Caco-2 (cell line): ENCODE data around the gene PDLIM1. TPM values are rescaled to one million over a fixed set of nuclear protein-coding genes. Genes with fewer than 3 reads are reported as not detected.

Experiments used
- BruUV-seq: library from RNA; stranded (reverse); fragments of 400-500 nt; replicated peaks from 2 replicates; lab custom pipeline; 2021; lab: Mats Ljungman, UMichigan
- CTCF ChIA-PET: fragments of 300-600 bp; sonication (Branson Sonifier 250); formaldehyde crosslinking; loops from one replicate; lab custom pipeline; 2022; ENCODE audit warnings: antibody characterized with exemption; lab: Charles Lee
- POLR2A ChIA-PET: fragments of 300-600 bp; sonication (Branson Sonifier 250); formaldehyde crosslinking; loops from one replicate; lab custom pipeline; 2022; ENCODE audit warnings: antibody characterized with exemption; lab: Charles Lee
- DNase-seq, 2 experiments: peaks; one replicate each; pipeline versions ENCODE4 v3.0.0 to v3.0.0-alpha.2; 2020 to 2022
- H3K27me3 ChIP-seq: replicated peaks from 2 replicates; pipeline ENCODE4 v1.6.0; 2011; ENCODE audit warnings: low read length; ENCODE audit not compliant: control insufficient read depth, insufficient read depth
- H3K36me3 ChIP-seq: 2 replicates; pipeline ENCODE4 v1.5.1; 2011; ENCODE audit warnings: low read length; ENCODE audit not compliant: control insufficient read depth, insufficient read depth
- H3K4me1 ChIP-seq: fragments of 250-450 bp; sonication (Bioruptor Pico); 2 replicates; pipeline ENCODE4 v1.5.1; 2020; ENCODE audit warnings: mild to moderate bottlenecking
- H3K4me3 ChIP-seq: 2 replicates; pipeline ENCODE4 v1.5.1; 2011; ENCODE audit warnings: low read depth, mild to moderate bottlenecking, control low read depth, low read length
- H3K9me3 ChIP-seq: fragments of 250-450 bp; sonication (Bioruptor Pico); 2 replicates; pipeline ENCODE4 v1.5.1; 2020; ENCODE audit warnings: mild to moderate bottlenecking, moderate library complexity
- H3K27ac Mint-ChIP-seq: one replicate; pipeline ENCODE4 v1.8.0; 2022; ENCODE audit warnings: mixed read lengths; ENCODE audit not compliant: unreplicated experiment
- H3K27me3 Mint-ChIP-seq: one replicate; pipeline ENCODE4 v1.8.0; 2022; ENCODE audit warnings: mixed read lengths; ENCODE audit not compliant: insufficient read depth, unreplicated experiment
- H3K36me3 Mint-ChIP-seq: one replicate; pipeline ENCODE4 v1.8.0; 2022; ENCODE audit warnings: mild to moderate bottlenecking, mixed read lengths; ENCODE audit not compliant: insufficient read depth, unreplicated experiment
- H3K4me1 Mint-ChIP-seq: one replicate; pipeline ENCODE4 v1.8.0; 2022; ENCODE audit warnings: low read depth, mixed read lengths; ENCODE audit not compliant: unreplicated experiment
- H3K4me3 Mint-ChIP-seq: one replicate; pipeline ENCODE4 v1.8.0; 2022; ENCODE audit warnings: mild to moderate bottlenecking, moderate library complexity, mixed read lengths; ENCODE audit not compliant: unreplicated experiment
- H3K9me3 Mint-ChIP-seq: one replicate; pipeline ENCODE4 v1.8.0; 2022; ENCODE audit warnings: mixed read lengths; ENCODE audit not compliant: unreplicated experiment
- intact Hi-C: fragments of 100-400 bp; cut with micrococcal nuclease; formaldehyde crosslinking; loops from one replicate; pipeline ENCODE4 v1.10.0; 2022; ENCODE audit not compliant: unreplicated experiment
- total RNA-seq: library from RNA; stranded (reverse); gene quantifications from 2 replicates; pipeline ENCODE4 v1.2.3, GENCODE V29; 2022
- TF ChIP-seq, protein P1 (sequence below), 2 experiments: fragments of 200-600 bp in 1 of 2; IDR thresholded peaks; 1 replicate in 1 of 2; 2 replicates in 1 of 2; pipeline versions ENCODE4 v1.5.1 to v1.8.0; 2011 to 2022; ENCODE audit warnings: antibody characterized with exemption in 1 of 2, control low read depth in 1 of 2, inconsistent platforms in 1 of 2, low read depth in 1 of 2, low read length in 1 of 2, mild to moderate bottlenecking in 1 of 2, moderate library complexity in 1 of 2; ENCODE audit not compliant: insufficient read depth in 1 of 2, severe bottlenecking in 1 of 2, unreplicated experiment in 1 of 2

PDLIM1 gene
- total RNA-seq, 1 experiment from 2014 or later: 506 TPM

DNA sequence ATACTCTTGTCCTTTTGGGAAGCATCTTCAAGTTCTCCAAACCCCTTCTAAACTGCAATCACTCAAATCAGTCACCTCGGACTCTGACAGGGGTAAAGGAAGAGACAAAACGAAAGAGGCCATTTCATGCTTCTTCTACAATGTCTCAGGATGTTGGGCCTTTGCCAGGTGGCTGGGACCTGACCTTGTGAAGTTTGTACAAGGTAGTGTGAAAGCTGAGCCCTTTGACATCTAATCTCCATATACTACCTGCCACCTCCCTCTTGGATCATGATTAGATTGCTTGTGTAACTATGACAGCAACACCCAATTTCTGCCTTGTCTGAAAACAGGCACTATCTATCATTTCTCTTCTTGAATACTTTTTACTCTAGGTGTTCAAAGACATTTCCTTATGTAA, 35.1 kb upstream of the PDLIM1 start:
- BruUV-seq: no TSS peak
- no peak for DNase-seq
- Histone ChIP-seq H3K4me3 (no peak overlapping the region), H3K36me3 (peaks cover 2% of the 10 kb centered on the region; the same call in 1 of the 2 replicates), H3K4me1 (peaks cover 23% of the 10 kb centered on the region), H3K9me3 (no peaks in the 10 kb centered on the region), H3K27me3 (no peaks in the 10 kb centered on the region)
- H3K27me3 Mint-ChIP-seq: no peaks in the 10 kb centered on the region
- POLR2A ChIA-PET: no interaction called here
- H3K4me3 Mint-ChIP-seq: no peak overlapping the region
- no peak overlapping the region for H3K27ac Mint-ChIP-seq
- H3K9me3 Mint-ChIP-seq: no peaks in the 10 kb centered on the region
- CTCF ChIA-PET: no interaction called here
- intact Hi-C loops: no loop called here
- TF ChIP-seq, protein P1, sequence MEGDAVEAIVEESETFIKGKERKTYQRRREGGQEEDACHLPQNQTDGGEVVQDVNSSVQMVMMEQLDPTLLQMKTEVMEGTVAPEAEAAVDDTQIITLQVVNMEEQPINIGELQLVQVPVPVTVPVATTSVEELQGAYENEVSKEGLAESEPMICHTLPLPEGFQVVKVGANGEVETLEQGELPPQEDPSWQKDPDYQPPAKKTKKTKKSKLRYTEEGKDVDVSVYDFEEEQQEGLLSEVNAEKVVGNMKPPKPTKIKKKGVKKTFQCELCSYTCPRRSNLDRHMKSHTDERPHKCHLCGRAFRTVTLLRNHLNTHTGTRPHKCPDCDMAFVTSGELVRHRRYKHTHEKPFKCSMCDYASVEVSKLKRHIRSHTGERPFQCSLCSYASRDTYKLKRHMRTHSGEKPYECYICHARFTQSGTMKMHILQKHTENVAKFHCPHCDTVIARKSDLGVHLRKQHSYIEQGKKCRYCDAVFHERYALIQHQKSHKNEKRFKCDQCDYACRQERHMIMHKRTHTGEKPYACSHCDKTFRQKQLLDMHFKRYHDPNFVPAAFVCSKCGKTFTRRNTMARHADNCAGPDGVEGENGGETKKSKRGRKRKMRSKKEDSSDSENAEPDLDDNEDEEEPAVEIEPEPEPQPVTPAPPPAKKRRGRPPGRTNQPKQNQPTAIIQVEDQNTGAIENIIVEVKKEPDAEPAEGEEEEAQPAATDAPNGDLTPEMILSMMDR (IDR thresholded peaks at IDR 0.05; ENCODE audit: insufficient read depth in 1 of 2, low read depth in 1 of 2, low read length in 1 of 2, severe bottlenecking in 1 of 2, unreplicated experiment in 1 of 2): no peak
- H3K36me3 Mint-ChIP-seq: peaks cover 22% of the 10 kb centered on the region
- H3K4me1 Mint-ChIP-seq: peaks cover 12% of the 10 kb centered on the region

DNA sequence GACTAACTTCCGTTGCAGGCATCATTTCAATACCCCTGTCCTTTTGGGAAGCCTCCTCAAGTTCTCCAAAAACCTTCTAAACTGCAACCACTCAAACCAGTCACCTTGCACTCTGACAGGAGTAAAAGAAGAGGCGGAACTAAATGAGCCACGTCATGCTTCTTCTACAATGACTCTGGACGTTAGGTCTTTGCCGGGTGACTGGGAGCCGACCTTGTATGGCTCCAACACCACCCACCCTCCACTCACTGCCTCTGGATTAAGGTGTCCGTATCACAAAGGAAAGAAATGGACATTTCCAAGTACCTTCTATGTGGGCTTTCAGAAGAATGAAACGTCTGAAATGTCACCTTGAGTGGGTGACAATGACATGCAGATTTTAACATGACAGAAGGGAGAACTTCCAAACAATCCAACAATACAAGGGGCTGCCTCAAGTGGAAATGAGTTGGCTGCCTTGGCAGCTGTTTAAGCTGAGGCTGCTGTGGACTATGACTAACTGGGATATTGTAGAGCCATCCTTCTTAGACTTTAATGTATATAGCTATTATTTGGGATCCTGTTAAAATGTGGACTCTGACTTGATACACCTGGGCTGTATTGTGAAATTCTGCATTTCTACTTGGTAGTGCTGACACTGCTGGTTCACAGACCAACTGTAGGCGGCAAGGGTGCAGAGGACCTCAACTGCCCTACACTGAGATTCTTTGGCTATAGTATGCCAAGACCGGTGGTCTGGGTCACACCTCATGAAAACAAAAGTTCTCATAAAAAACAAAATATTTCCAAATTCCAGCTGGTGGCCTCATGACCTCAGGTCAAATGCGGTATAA, 33.8 kb upstream of the PDLIM1 start:
- Mint-ChIP-seq H3K36me3 (peaks cover 24% of the 10 kb centered on the region), H3K4me1 (peaks cover 8% of the 10 kb centered on the region), H3K9me3 (no peaks in the 10 kb centered on the region), H3K27ac (no peak overlapping the region), H3K27me3 (no peaks in the 10 kb centered on the region), H3K4me3 (no peak overlapping the region)
- TF ChIP-seq, protein P1 (IDR thresholded peaks at IDR 0.05; ENCODE audit: insufficient read depth in 1 of 2, low read depth in 1 of 2, low read length in 1 of 2, severe bottlenecking in 1 of 2, unreplicated experiment in 1 of 2): no peak
- CTCF ChIA-PET: no interaction called here
- POLR2A ChIA-PET: no interaction called here
- peaks cover 12% of the 10 kb centered on the region for H3K4me1 ChIP-seq
- DNase-seq: no peak
- H3K36me3 ChIP-seq: peaks cover 3% of the 10 kb centered on the region; the same call in 1 of the 2 replicates
- H3K9me3 ChIP-seq: no peaks in the 10 kb centered on the region
- no peaks in the 10 kb centered on the region for H3K27me3 ChIP-seq
- BruUV-seq: no TSS peak
- intact Hi-C loops: no loop called here
- no peak overlapping the region for H3K4me3 ChIP-seq

GRCh38 chr10:95321554-95322301, 30.9 kb upstream of the PDLIM1 start:
- H3K4me1 ChIP-seq: 0 out of 2 replicates have a peak, but pooled peaks cover 5% of the 10 kb centered on the region
- no peaks in the 10 kb centered on the region for H3K27me3 ChIP-seq
- DNase-seq: no peak
- ChIA-PET POLR2A (no interaction called here), CTCF (no interaction called here)
- TF ChIP-seq, protein P1 (IDR thresholded peaks at IDR 0.05; ENCODE audit: insufficient read depth in 1 of 2, low read depth in 1 of 2, low read length in 1 of 2, severe bottlenecking in 1 of 2, unreplicated experiment in 1 of 2): no peak
- H3K36me3 ChIP-seq: peaks cover 3% of the 10 kb centered on the region; the same call in 1 of the 2 replicates
- H3K4me3 ChIP-seq: no peak overlapping the region
- no peak overlapping the region for H3K4me3 Mint-ChIP-seq
- H3K36me3 Mint-ChIP-seq: peaks cover 21% of the 10 kb centered on the region
- no peaks in the 10 kb centered on the region for H3K9me3 ChIP-seq
- H3K4me1 Mint-ChIP-seq: no peaks in the 10 kb centered on the region
- no peaks in the 10 kb centered on the region for H3K27me3 Mint-ChIP-seq
- BruUV-seq: no TSS peak
- H3K9me3 Mint-ChIP-seq: no peaks in the 10 kb centered on the region
- H3K27ac Mint-ChIP-seq: no peak overlapping the region
- intact Hi-C loops: no loop called here
